OCI-M2 (cell line): ENCODE data around the gene BORCS6.
"Not testable (repeated sequence)": the region's sequence is repeated elsewhere in the genome, so short reads cannot be mapped to it uniquely, and the experiment has no call there.

Experiments used
- DNase-seq: peaks from one replicate; lab custom pipeline; 2025; ENCODE audit not compliant: unreplicated experiment; lab: John Stamatoyannopoulos, UW

Gene BORCS6

GRCh38 chr17:8189711-8190477 is at the start of gene BORCS6:
TSS of gene BORCS6 (minus strand) at chr17:8190180. CDS start at chr17:8190140, 40 bp downstream.
- DNase-seq, result peak; percentile 46

GRCh38 chr17:8237886-8238285 is 47.9 kb upstream of the BORCS6 start:
- no peak for DNase-seq

DNA sequence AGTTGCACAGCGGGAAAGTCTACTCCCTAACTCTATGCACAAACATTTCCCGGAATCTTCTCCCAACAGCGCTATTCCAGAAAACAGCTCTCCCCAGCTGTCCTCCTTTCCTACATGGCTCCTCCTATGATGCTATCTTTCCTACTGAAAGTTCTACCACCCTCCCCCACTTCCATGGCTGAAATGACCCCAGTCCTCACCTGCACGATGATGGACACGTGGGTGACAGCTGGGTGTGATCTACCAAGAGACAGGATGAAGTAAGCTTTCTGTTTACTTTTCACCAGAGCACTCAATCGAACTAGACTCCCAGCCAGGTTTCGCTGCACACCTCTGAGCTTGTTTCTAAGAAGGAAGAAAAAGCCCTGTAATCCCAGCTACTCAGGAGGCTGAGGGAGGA is 47.2 kb upstream of the BORCS6 start:
- no peak for DNase-seq

DNA sequence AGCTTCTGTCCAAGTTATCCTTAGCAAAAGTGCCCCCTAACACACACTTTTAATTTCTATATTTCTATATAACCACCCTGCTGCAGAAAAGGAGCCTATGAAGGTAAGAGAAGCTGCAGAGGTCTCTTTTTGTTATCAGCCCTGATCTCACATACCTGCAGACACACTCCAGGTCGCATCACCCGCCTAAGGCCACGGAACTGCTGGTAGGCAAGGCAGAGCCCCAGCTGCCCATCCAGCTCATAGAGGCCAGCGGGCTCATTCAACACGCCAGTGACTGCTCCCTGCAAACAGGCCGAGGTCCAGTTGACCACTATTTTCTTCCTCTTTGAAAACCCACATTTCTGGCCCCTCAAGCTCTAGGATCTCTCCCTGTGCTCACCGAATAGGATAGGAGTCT is 45.7 kb upstream of the BORCS6 start:
- DNase-seq, result no peak

DNA sequence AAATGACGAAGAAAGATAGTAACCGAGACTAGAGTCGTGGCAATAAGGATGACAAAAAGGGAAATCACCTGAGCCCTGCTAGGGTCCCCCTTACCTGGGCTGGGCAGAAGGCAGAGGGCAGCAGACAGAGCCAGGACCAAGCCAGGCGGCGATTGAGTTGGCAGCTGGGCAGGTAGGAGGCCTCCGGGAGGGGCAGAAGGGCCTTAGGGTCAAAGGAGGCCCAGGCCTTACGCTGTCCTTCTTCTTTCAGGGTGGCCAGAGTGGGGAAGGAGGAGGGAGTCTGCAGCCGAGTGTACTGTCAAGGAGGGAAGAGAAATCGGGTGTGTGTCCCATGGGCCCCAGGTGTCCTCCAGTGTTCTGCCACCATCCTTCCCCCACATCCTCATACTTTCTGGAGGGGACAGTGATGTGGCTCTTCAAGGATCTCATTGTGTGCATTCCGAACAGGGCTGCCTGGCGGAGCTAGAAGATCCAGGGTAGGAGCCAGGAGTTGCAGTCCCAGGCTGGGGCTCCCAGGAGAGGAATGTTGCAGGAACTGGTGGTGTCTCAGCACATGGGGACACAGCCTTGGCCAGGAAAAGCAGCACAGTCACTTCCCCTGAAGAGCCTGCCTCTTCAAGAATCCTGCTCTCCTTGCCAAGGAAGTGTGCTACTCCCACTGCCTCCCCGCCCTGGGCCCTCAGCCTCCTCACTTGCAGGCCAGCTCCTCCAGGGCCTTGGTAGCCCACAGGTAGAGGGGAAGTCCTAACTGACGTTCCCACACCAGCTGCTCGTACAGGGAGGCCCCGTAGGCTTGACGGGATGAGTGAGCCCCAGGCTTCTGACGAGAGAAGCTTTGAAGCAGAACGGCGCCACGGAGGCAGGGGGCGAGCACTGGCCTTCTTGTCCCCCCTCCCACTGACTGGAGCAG is 44.6 kb upstream of the BORCS6 start:
- no peak for DNase-seq

DNA sequence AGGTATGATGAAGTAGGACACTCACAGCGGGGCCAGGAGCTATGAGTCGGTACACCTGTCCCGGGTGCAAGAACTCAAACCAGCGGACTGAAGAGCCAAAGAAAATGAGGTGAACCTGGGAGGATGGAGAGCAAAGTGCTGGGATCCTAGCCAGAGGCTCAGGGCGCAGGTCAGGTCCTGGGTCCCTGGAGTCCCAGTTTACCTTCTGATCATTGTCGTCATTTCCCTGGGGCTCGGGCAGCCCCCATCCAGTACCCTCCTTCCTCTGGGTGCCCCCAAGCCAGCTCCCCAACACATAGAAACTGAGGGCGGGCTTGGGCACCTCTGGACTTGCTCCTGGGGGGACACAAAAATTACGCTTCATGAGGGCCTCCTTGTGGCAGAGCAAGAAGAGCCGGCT is 41.7 kb upstream of the BORCS6 start:
- DNase-seq, result no peak

GRCh38 chr17:8227238-8227581 is 37.2 kb upstream of the BORCS6 start:
- DNase-seq, result no peak

- DNase-seq, result peak; percentile 92
These were observed 36.7 kb upstream of the BORCS6 start for GRCh38 chr17:8226536-8227237.

- peak; percentile 92 for DNase-seq
These were observed 36.0 kb upstream of the BORCS6 start for GRCh38 chr17:8225813-8226535.

DNA sequence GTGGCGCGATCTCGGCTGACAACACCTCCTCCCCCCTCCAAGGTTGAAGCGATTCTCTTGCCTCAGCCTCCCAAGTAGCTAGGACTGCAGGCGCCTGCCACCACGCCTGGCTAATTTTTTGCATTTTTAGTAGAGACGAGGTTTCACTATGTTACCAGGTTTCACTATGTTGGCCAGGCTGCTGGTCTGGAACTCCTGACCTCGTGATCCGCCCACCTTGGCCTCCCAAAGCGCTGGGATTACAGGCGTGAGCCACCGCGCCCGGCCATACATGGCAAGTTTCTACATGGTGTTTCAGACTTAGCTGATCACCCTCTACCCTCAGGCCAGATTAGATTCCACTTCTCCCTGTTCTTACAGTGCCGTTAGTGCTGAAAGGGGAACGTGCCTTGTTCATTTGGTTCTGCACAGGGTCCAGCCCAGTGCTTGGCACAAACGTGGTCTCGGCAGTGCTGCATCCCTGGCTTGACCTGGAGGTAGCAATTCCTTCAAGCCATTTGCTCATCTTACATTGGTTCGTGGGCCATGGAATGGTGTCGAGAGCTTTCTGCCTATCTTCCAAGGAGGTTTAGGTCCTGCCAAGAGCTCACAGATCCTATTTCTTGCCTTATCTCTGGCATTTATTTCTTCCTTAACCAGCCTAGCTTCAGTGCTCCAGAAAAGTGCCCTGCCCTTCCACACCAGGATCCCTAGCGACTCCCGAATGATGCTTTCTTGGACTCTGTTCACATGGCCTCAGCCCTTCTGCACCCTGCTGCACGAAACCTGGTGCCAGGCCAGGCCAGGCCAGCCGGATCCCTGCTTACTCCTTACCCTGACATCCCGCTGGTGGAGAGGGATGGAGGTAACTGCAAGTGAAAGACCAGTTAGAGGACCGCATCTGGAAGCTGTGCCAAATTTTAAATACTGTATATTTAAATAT is 35.2 kb upstream of the BORCS6 start:
- no peak for DNase-seq

GRCh38 chr17:8223356-8224126 is 33.6 kb upstream of the BORCS6 start:
- peak; percentile 85 for DNase-seq

DNA sequence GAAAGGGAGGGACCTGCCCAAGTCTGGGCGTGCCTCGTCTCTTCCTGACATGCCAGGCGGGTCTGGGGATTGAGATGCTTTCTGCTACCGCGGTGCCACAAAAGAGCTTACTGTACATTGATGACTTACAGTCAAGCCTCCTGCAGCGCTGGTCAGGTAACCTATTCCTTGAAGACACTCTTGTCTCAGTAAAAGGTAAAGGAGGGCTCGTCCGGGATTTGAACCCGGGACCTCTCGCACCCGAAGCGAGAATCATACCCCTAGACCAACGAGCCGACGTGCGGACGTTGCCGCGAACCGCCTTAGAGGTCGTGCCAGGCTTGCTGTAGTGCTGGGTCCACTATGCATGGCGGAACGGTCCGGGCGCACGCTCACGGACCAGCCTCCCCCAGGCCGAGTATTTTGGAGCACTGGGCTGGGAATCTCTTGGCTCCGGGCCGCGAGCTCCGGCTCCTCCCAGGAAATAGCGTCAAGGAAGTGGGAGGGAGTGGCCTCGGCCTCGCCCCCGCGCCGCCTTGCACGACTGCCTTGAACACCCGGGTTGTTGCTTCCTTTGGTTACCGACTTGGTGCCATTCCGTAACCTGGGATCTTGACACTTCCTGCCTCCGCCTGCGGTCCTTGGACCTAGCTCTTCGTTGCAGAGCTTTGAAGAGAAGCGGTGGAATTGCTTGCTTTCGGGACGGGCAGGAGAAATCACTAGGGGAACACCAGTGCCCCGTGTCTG is 32.8 kb upstream of the BORCS6 start:
- peak; percentile 61 for DNase-seq

DNA sequence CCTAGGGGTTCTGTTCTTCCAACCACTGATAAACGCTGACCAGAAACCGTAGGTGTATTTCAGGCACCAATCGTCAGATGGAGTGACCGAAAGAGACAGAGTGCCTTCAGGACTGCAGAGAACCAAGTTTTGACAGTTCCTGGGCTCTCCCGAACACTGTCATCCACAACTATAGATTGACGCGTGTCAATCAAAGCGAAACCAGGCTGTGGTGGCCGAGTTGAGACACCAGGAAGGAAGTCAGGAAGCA is 32.3 kb upstream of the BORCS6 start:
- no peak for DNase-seq

DNA sequence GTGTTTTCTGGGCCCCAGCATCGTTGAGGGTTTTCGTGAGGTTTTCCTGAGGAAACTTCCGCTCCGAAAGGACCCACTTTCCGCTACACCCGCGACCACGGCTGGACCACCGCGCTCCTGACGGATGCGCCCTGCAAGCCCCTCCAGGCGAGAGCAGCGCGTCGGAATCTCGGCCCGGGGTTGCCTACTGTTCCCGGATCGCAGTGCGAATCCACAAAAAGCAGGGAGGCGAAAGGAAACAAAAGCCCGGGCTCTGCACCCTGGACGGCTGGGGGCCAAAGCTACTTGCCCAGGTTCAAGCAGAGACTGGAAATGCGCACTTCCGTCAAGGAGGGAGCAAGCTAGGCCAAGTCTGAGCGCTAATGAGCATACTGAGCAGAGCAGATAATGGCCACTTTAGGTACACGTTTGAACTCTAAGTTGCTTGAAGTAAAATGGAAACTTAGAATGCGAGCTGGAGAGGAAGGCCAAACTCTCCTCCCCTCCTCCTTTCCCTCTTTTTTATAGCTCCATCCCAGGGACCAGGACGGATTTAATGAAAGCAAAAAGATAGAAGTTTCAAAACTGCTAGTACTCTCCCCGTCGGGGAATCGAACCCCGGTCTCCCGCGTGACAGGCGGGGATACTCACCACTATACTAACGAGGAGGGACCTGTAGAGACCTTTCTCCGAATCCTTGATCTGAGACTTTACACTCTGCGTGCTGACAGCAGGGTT is 31.8 kb upstream of the BORCS6 start:
- peak; percentile 88 for DNase-seq

- peak; percentile 60 for DNase-seq
These were observed 31.0 kb upstream of the BORCS6 start for GRCh38 chr17:8220783-8221662.

DNA sequence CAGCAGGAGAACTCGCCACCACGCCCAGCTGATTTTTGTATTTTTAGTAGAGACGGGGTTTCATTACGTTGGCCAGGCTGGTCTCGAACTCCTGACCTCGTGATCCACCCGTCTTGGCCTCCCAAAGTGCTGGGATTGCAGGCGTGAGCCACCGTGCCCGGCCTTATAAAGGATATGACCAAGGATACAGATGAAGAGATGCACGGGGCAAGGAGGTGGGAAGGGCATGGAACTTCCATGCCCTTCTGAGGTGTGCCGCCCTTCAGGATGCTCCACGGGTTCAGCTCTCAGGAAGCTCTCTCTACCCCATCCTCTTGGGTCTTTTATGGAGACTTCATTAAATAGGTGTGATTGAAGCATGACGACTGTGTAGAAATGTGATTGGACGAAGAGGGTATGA is 24.0 kb upstream of the BORCS6 start:
- not testable (repeated sequence) for DNase-seq
